ENCODE measurements around the gene ANXA2. TPM values are rescaled to one million over a fixed set of nuclear protein-coding genes. Genes with fewer than 3 reads are reported as not detected.

Gene ANXA2
- total and polyA plus RNA-seq, 10 of the 15 experiments (the other 5 are each of a cell fraction or from before 2014, with no cell fraction given), result 135 to 540 (median 281) TPM

DNA sequence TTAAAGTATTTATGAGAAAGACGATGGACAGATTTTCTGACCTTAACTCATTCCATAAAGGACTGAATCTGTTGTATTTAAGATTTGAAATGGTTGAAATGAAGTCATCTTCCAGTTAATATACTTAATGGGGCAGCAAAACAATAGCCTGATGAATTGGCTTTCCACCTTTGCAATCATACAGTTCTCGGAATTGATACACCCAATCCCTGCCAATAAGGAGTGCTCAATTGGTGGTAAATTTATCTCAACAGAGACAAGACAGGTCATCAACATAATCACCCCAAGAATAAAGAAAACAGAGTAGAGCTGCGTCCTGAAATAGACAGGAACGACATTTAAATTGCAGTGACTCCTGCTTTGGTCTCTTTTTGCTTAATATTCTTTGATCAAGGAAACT is 11.2 kb downstream of the ANXA2 start (continued):
- TF ChIP-seq, protein P1, sequence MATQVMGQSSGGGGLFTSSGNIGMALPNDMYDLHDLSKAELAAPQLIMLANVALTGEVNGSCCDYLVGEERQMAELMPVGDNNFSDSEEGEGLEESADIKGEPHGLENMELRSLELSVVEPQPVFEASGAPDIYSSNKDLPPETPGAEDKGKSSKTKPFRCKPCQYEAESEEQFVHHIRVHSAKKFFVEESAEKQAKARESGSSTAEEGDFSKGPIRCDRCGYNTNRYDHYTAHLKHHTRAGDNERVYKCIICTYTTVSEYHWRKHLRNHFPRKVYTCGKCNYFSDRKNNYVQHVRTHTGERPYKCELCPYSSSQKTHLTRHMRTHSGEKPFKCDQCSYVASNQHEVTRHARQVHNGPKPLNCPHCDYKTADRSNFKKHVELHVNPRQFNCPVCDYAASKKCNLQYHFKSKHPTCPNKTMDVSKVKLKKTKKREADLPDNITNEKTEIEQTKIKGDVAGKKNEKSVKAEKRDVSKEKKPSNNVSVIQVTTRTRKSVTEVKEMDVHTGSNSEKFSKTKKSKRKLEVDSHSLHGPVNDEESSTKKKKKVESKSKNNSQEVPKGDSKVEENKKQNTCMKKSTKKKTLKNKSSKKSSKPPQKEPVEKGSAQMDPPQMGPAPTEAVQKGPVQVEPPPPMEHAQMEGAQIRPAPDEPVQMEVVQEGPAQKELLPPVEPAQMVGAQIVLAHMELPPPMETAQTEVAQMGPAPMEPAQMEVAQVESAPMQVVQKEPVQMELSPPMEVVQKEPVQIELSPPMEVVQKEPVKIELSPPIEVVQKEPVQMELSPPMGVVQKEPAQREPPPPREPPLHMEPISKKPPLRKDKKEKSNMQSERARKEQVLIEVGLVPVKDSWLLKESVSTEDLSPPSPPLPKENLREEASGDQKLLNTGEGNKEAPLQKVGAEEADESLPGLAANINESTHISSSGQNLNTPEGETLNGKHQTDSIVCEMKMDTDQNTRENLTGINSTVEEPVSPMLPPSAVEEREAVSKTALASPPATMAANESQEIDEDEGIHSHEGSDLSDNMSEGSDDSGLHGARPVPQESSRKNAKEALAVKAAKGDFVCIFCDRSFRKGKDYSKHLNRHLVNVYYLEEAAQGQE (IDR thresholded peaks at IDR 0.05; ENCODE audit: low read depth, low read length), result no peak
- TF ChIP-seq, protein P2, sequence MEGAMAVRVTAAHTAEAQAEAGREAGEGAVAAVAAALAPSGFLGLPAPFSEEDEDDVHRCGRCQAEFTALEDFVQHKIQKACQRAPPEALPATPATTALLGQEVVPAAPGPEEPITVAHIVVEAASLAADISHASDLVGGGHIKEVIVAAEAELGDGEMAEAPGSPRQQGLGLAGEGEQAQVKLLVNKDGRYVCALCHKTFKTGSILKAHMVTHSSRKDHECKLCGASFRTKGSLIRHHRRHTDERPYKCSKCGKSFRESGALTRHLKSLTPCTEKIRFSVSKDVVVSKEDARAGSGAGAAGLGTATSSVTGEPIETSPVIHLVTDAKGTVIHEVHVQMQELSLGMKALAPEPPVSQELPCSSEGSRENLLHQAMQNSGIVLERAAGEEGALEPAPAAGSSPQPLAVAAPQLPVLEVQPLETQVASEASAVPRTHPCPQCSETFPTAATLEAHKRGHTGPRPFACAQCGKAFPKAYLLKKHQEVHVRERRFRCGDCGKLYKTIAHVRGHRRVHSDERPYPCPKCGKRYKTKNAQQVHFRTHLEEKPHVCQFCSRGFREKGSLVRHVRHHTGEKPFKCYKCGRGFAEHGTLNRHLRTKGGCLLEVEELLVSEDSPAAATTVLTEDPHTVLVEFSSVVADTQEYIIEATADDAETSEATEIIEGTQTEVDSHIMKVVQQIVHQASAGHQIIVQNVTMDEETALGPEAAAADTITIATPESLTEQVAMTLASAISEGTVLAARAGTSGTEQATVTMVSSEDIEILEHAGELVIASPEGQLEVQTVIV (IDR thresholded peaks at IDR 0.05; ENCODE audit: borderline replicate concordance, partially characterized antibody), result no peak
- TF ChIP-seq EP300 (IDR thresholded peaks at IDR 0.05; ENCODE audit: borderline replicate concordance in 1 of 2, control insufficient read depth in 1 of 2, low read depth in 2 of 2, low read length in 2 of 2) (no peak), YY1 (IDR thresholded peaks at IDR 0.05; ENCODE audit: low read depth, low read length) (no peak), CHD4 (IDR thresholded peaks at IDR 0.05) (no peak), PML (IDR thresholded peaks at IDR 0.05; ENCODE audit: low read length) (no peak), MEF2A (IDR thresholded peaks at IDR 0.05; ENCODE audit: insufficient read depth, low read depth, low read length) (no peak), TCF12 (IDR thresholded peaks at IDR 0.05; ENCODE audit: low read depth, low read length) (no peak), MYC (IDR thresholded peaks at IDR 0.05; ENCODE audit: insufficient read depth, insufficient read length, insufficient replicate concordance, low read length, severe bottlenecking) (no peak), FOXK2 (IDR thresholded peaks at IDR 0.05) (no peak)
